NCI-H82 treated with DMSO at 0.1 percent for 48 hours (cell line): ENCODE data around the gene POC1A.

Experiments used
- DNase-seq: peaks from one replicate; lab custom pipeline; 2025; ENCODE audit not compliant: unreplicated experiment; lab: John Stamatoyannopoulos, UW

Gene POC1A

DNA sequence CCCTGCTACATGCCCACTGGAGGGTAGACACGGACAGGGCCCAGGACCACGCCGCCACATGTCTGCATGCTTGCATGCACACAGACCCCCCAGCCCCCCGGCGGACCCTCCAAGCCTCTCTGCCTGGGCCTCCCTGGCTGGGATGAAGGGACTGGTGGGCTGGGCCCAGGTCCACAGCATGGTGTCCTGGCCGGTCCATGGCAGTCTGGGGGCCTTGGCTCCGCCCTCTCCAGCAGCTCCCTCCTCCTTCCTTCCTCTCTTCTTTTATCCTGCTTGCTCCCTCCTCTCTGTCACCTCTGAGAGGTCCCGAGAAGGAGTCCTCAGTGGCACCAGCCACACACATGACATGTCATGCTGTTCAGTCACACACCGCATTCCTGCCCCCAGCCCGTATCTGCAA lies 122.3 kb downstream of the POC1A start:
- no peak for DNase-seq

- DNase-seq, result no peak
These were observed 123.4 kb downstream of the POC1A start for GRCh38 chr3:52030714-52031310.

GRCh38 chr3:52029535-52029934 lies 124.7 kb downstream of the POC1A start:
- no peak for DNase-seq

- no peak for DNase-seq
These were observed 125.2 kb downstream of the POC1A start for GRCh38 chr3:52029053-52029452.

DNA sequence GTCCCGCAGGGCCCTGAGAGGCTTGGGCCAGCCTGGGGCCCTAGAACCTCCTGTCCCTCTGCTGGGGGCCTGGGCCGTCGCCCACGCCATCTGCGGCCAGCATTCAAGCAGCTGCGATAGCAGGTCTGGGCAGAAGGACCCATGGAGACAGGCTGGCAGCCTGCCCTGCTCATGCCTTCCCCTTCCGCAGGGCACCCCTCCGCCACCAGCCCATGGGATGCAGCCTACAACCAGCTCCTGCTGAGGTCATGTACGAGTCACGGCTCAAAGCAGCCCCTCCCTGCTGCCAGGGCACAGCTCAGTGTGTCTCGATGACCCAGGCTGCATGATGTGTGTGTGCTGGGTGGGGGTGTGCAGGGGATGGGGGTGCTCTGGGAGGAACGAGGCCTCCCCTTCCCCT lies 125.7 kb downstream of the POC1A start:
- DNase-seq, result no peak

- peak; percentile 87 for DNase-seq
These were observed 128.2 kb downstream of the POC1A start for GRCh38 chr3:52026041-52026440.

DNA sequence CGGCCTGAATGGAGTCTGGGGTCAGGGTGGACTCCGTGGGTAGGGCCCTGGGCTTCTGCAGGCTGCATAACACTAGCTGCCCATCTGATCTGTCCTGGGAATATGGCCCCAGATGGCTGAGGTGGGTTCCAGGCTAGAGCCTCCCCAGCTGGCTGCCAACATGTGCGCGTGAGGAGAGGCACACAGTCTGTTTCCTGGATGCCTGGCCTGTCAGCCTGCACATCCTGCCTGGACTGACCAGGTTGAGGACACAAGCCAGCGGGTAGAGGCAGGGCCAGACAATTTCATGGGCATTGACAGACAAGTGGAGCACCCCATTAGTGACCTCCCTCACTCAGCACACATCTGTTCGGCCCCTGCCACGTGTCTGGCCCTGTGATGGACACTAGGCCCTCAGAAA lies 128.8 kb downstream of the POC1A start:
- DNase-seq, result no peak
